ENCODE data around the gene RABEP2.

- TF ChIP-seq, protein P1, sequence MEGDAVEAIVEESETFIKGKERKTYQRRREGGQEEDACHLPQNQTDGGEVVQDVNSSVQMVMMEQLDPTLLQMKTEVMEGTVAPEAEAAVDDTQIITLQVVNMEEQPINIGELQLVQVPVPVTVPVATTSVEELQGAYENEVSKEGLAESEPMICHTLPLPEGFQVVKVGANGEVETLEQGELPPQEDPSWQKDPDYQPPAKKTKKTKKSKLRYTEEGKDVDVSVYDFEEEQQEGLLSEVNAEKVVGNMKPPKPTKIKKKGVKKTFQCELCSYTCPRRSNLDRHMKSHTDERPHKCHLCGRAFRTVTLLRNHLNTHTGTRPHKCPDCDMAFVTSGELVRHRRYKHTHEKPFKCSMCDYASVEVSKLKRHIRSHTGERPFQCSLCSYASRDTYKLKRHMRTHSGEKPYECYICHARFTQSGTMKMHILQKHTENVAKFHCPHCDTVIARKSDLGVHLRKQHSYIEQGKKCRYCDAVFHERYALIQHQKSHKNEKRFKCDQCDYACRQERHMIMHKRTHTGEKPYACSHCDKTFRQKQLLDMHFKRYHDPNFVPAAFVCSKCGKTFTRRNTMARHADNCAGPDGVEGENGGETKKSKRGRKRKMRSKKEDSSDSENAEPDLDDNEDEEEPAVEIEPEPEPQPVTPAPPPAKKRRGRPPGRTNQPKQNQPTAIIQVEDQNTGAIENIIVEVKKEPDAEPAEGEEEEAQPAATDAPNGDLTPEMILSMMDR (conservative IDR thresholded peaks at IDR 0.05; ENCODE audit: low read length), result no peak
- no peak for TF ChIP-seq EZH2phosphoT487 (IDR thresholded peaks at IDR 0.05; ENCODE audit: borderline replicate concordance)
Observed at GRCh38 chr16:28923652-28924398, 1.2 kb downstream of the RABEP2 start.
